ENCODE data around the gene OR56B1.

OR56B1 gene, protein sequence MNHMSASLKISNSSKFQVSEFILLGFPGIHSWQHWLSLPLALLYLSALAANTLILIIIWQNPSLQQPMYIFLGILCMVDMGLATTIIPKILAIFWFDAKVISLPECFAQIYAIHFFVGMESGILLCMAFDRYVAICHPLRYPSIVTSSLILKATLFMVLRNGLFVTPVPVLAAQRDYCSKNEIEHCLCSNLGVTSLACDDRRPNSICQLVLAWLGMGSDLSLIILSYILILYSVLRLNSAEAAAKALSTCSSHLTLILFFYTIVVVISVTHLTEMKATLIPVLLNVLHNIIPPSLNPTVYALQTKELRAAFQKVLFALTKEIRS
- long read RNA-seq = 0 reads

DNA sequence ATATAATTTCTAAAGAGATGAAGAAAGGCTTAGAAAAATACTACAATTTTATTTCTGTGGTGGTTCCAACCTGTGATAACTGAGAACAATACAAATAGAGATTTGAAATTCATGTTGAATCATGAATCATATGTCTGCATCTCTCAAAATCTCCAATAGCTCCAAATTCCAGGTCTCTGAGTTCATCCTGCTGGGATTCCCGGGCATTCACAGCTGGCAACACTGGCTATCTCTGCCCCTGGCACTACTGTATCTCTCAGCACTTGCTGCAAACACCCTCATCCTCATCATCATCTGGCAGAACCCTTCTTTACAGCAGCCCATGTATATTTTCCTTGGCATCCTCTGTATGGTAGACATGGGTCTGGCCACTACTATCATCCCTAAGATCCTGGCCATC, at the start of gene OR56B1:
Gene OR56B1, plus strand, starts transcription at position 53 of the 400 bp plus-strand sequence. Its CDS starts 69 bp downstream, at position 122.
- H3K4me3 ChIP-seq (replicated peaks; ENCODE audit: insufficient read depth, low read length) = no peak within 1 kb of the TSS
- H3K27ac ChIP-seq (replicated peaks) = no peak within 1 kb of the TSS
- H3K27me3 ChIP-seq (ENCODE audit: insufficient read depth, poor library complexity, severe bottlenecking) = no peaks in the 10 kb centered on the region
- TF ChIP-seq, protein P1, sequence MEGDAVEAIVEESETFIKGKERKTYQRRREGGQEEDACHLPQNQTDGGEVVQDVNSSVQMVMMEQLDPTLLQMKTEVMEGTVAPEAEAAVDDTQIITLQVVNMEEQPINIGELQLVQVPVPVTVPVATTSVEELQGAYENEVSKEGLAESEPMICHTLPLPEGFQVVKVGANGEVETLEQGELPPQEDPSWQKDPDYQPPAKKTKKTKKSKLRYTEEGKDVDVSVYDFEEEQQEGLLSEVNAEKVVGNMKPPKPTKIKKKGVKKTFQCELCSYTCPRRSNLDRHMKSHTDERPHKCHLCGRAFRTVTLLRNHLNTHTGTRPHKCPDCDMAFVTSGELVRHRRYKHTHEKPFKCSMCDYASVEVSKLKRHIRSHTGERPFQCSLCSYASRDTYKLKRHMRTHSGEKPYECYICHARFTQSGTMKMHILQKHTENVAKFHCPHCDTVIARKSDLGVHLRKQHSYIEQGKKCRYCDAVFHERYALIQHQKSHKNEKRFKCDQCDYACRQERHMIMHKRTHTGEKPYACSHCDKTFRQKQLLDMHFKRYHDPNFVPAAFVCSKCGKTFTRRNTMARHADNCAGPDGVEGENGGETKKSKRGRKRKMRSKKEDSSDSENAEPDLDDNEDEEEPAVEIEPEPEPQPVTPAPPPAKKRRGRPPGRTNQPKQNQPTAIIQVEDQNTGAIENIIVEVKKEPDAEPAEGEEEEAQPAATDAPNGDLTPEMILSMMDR (IDR thresholded peaks at IDR 0.05; ENCODE audit: insufficient read depth, low read length) = no peak
- TF ChIP-seq SPI1 (IDR thresholded peaks at IDR 0.05; ENCODE audit: borderline replicate concordance, low read depth) (no peak), GABPA (IDR thresholded peaks at IDR 0.05; ENCODE audit: low read depth) (no peak), REST (IDR thresholded peaks at IDR 0.05; ENCODE audit: insufficient replicate concordance, low read depth) (no peak), POLR2AphosphoS5 (IDR thresholded peaks at IDR 0.05; ENCODE audit: low read depth) (no peak)
- no peak for DNase-seq (ENCODE audit: low read depth in 1 of 2, low spot score in 1 of 2)

DNA sequence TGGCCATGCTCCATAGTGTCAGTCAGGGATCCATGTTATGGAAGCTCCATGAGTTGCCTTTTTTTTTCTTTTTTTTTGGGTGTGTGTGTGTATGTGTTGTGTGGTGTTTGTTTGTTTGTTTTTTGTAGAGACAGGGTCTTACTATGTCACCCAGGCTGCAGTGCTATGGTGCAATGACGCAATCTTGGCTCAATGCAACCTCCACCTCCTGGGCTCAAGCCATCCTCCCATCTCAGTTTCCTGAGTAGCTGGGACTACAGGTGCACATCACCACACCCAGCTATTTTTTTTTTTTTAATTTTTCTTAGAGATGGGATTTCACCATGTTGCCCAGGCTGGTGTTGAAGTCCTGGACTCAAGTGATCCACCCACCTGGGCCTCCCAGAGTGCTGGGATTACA, 47.8 kb upstream of the OR56B1 start:
- Histone ChIP-seq H3K4me3 (replicated peaks; ENCODE audit: insufficient read depth, low read length) (no peak overlapping the region), H3K27me3 (ENCODE audit: insufficient read depth, poor library complexity, severe bottlenecking) (no peaks in the 10 kb centered on the region), H3K27ac (replicated peaks) (no peak overlapping the region)
- DNase-seq (ENCODE audit: low read depth in 1 of 2, low spot score in 1 of 2) = no peak
- no peak for TF ChIP-seq SPI1 (IDR thresholded peaks at IDR 0.05; ENCODE audit: borderline replicate concordance, low read depth)
- no peak for TF ChIP-seq GABPA (IDR thresholded peaks at IDR 0.05; ENCODE audit: low read depth)
- TF ChIP-seq, protein P1 (IDR thresholded peaks at IDR 0.05; ENCODE audit: insufficient read depth, low read length) = no peak
- no peak for TF ChIP-seq POLR2AphosphoS5 (IDR thresholded peaks at IDR 0.05; ENCODE audit: low read depth)
- no peak for TF ChIP-seq REST (IDR thresholded peaks at IDR 0.05; ENCODE audit: insufficient replicate concordance, low read depth)

GRCh38 chr11:5689551-5689983, 46.7 kb upstream of the OR56B1 start, which contains the start of gene TRIM22:
TRIM22 (plus strand) TSS chr11:5689790; CDS start chr11:5696233, 6,443 bp downstream.
- no peaks in the 10 kb centered on the region for H3K27me3 ChIP-seq (ENCODE audit: insufficient read depth, poor library complexity, severe bottlenecking)
- no peak for TF ChIP-seq POLR2AphosphoS5 (IDR thresholded peaks at IDR 0.05; ENCODE audit: low read depth)
- TF ChIP-seq GABPA (IDR thresholded peaks at IDR 0.05; ENCODE audit: low read depth) = no peak
- peak; percentile 26; the same call in 1 of the 2 replicates for TF ChIP-seq SPI1 (IDR thresholded peaks at IDR 0.05; ENCODE audit: borderline replicate concordance, low read depth)
- DNase-seq (ENCODE audit: low read depth in 1 of 2, low spot score in 1 of 2) = peak; percentile 57 to 63
- H3K27ac ChIP-seq (replicated peaks) = peak within 1 kb of the TSS; percentile 60
- peak within 1 kb of the TSS; percentile 33 for H3K4me3 ChIP-seq (replicated peaks; ENCODE audit: insufficient read depth, low read length)

GRCh38 chr11:5690216-5690615, 46.0 kb upstream of the OR56B1 start:
- peak overlapping the region; percentile 60 for H3K27ac ChIP-seq (replicated peaks)
- no peaks in the 10 kb centered on the region for H3K27me3 ChIP-seq (ENCODE audit: insufficient read depth, poor library complexity, severe bottlenecking)
- peak overlapping the region; percentile 33 for H3K4me3 ChIP-seq (replicated peaks; ENCODE audit: insufficient read depth, low read length)
- TF ChIP-seq SPI1 (IDR thresholded peaks at IDR 0.05; ENCODE audit: borderline replicate concordance, low read depth) = no peak
- TF ChIP-seq, protein P1 (IDR thresholded peaks at IDR 0.05; ENCODE audit: insufficient read depth, low read length) = no peak
- TF ChIP-seq POLR2AphosphoS5 (IDR thresholded peaks at IDR 0.05; ENCODE audit: low read depth) = no peak
- no peak for TF ChIP-seq GABPA (IDR thresholded peaks at IDR 0.05; ENCODE audit: low read depth)
- TF ChIP-seq REST (IDR thresholded peaks at IDR 0.05; ENCODE audit: insufficient replicate concordance, low read depth) = no peak
- DNase-seq (ENCODE audit: low read depth in 1 of 2, low spot score in 1 of 2) = no peak

Measured in HL-60 (cell line).